ENCODE measurements around the gene CFAP73.

GRCh38 chr12:113179023-113179422 is 29.5 kb downstream of the CFAP73 start:
- TF ChIP-seq CTCF (IDR thresholded peaks at IDR 0.05) (no peak), POLR2A (IDR thresholded peaks at IDR 0.05) (no peak)
